A549 (cell line): ENCODE results near the gene ATP4A. TPM values are rescaled to one million over a fixed set of nuclear protein-coding genes. Genes with fewer than 3 reads are reported as not detected.

Experiments
- ATAC-seq, 2 experiments: fragments of 200-7000 bp in 1 of 2; fragments of >200 bp in 1 of 2; cut with Nextera tagmentation in 1 of 2; cut with Tn5 transposase in 1 of 2; 3 replicates each; pipeline versions ENCODE4 v1.8.0 to v1.9.1; 2018 to 2020; ENCODE audit warnings: mild to moderate bottlenecking in 1 of 2, moderate library complexity in 1 of 2
- CTCF ChIA-PET: fragments of 300-600 bp; sonication (Branson Sonifier 250); formaldehyde crosslinking; extraction: SDS; loops from one replicate; lab custom pipeline; 2021; ENCODE audit warnings: antibody characterized with exemption, inconsistent platforms; lab: Yijun Ruan, JAX
- POLR2A ChIA-PET: fragments of 350-600 bp; formaldehyde crosslinking; extraction: SDS; loops from one replicate; lab custom pipeline; 2021; ENCODE audit warnings: antibody characterized with exemption, inconsistent platforms; lab: Yijun Ruan, JAX
- DNase-seq, 2 experiments: peaks; one replicate each; pipeline versions ENCODE4 v3.0.0 to v3.0.0-alpha.2; 2011 to 2016; ENCODE audit warnings: low read depth in 1 of 2, low spot score in 1 of 2
- FAIRE-seq: peaks from 2 replicates; lab custom pipeline; 2011; peaks lifted over from hg19 to GRCh38; lab: Jason Lieb, UNC
- H3K27ac ChIP-seq, 2 experiments: fragments of >200 bp; sonication (Bioruptor Twin); formaldehyde crosslinking; 3 replicates each; pipeline ENCODE4 v1.5.1; 2016 to 2017
- H3K4me1 ChIP-seq: fragments of >200 bp; sonication (Bioruptor Twin); formaldehyde crosslinking; 3 replicates; pipeline ENCODE4 v1.6.1; 2016
- H3K4me2 ChIP-seq: fragments of >200 bp; sonication (Bioruptor Twin); formaldehyde crosslinking; 3 replicates; pipeline ENCODE4 v1.6.1; 2016
- H3K4me3 ChIP-seq: fragments of >200 bp; sonication (Bioruptor Twin); formaldehyde crosslinking; 3 replicates; pipeline ENCODE4 v1.5.1; 2016
- H3K9me3 ChIP-seq: fragments of >200 bp; sonication (Bioruptor Twin); formaldehyde crosslinking; 3 replicates; pipeline ENCODE4 v1.6.1; 2016
- EHMT2 ChIP-seq: fragments of 200-600 bp; sonication (generic); IDR thresholded peaks from 2 replicates; pipeline ENCODE4 v1.6.1; 2016; ENCODE audit warnings: antibody characterized with exemption, low read depth, mild to moderate bottlenecking, moderate library complexity
- FOSB ChIP-seq: fragments of 250-450 bp; sonication (Bioruptor Pico); IDR thresholded peaks from 2 replicates; pipeline ENCODE4 v1.5.0; 2020; ENCODE audit warnings: mild to moderate bottlenecking, moderate library complexity
- FOSL2 ChIP-seq, 2 experiments: fragments of 450-650 bp in 1 of 2; fragments of >200 bp in 1 of 2; sonication (Bioruptor Twin) in 1 of 2; formaldehyde crosslinking; IDR thresholded peaks; 2 replicates each; pipeline versions ENCODE4 v1.5.0 to v1.6.1; 2016 to 2020; ENCODE audit warnings: mild to moderate bottlenecking in 1 of 2, moderate library complexity in 1 of 2
- GATA3 ChIP-seq: IDR thresholded peaks from 2 replicates; pipeline ENCODE4 v1.6.1; 2012; ENCODE audit warnings: borderline replicate concordance
- HDAC2 ChIP-seq: fragments of 200-600 bp; sonication (generic); IDR thresholded peaks from 2 replicates; pipeline ENCODE4 v1.6.1; 2016
- KDM5A ChIP-seq: fragments of 200-600 bp; sonication (generic); IDR thresholded peaks from 2 replicates; pipeline ENCODE4 v1.6.1; 2016; ENCODE audit warnings: antibody characterized with exemption, mild to moderate bottlenecking
- NFE2L2 ChIP-seq: fragments of 150-350 bp; conservative IDR thresholded peaks from 2 replicates; pipeline ENCODE4 v1.6.1; 2014; ENCODE audit warnings: low read length
- NPAS2 ChIP-seq: fragments of 250-450 bp; sonication (Bioruptor Pico); IDR thresholded peaks from 2 replicates; pipeline ENCODE4 v1.8.0; 2022; ENCODE audit warnings: mild to moderate bottlenecking, moderate library complexity, borderline replicate concordance
- NR3C1 ChIP-seq: fragments of >200 bp; sonication (Bioruptor Twin); formaldehyde crosslinking; IDR thresholded peaks from 3 replicates; pipeline ENCODE4 v1.6.1; 2017
- POLR2AphosphoS2 ChIP-seq: conservative IDR thresholded peaks from 2 replicates; pipeline ENCODE4 v1.6.1; 2012; ENCODE audit warnings: low read length, improper control_type of control experiment, inconsistent platforms
- RNF2 ChIP-seq: fragments of 200-600 bp; sonication (generic); IDR thresholded peaks from 2 replicates; pipeline ENCODE4 v1.6.1; 2016; ENCODE audit warnings: low read depth, mild to moderate bottlenecking, antibody characterized with exemption, moderate library complexity, borderline replicate concordance
- TP53 ChIP-seq: fragments of 250-450 bp; sonication (Bioruptor Pico); IDR thresholded peaks from 2 replicates; pipeline ENCODE4 v1.5.0; 2021; ENCODE audit warnings: mild to moderate bottlenecking, moderate library complexity
- WGBS: methylation state at CpG from one replicate; pipeline ENCODE4 v1.1.6; 2017; ENCODE audit errors: missing lambda C conversion rate; 5-methylcytosine and 5-hydroxymethylcytosine counted together
- polyA plus RNA-seq, 4 experiments: library from polyadenylated mRNA; depleted of rRNA in 3 of 4; stranded (reverse); fragments of >200 nt; fragmentation: RNase III in 1 of 4; extraction: RNeasy Plus Mini Kit Qiagen cat#74134 plus additional on column Dnase treatment in 1 of 4; gene quantifications; 2 replicates in 3 of 4; 3 replicates in 1 of 4; pipeline ENCODE4 v1.2.3, GENCODE V29; 2011 to 2017
- TF ChIP-seq, protein P1 (sequence below): fragments of 450-650 bp; IDR thresholded peaks from 2 replicates; pipeline ENCODE4 v1.6.1; 2014; ENCODE audit warnings: antibody characterized with exemption
- TF ChIP-seq, protein P2 (sequence below): IDR thresholded peaks from 2 replicates; pipeline ENCODE4 v1.6.1; 2012; ENCODE audit warnings: low read depth, borderline replicate concordance
- TF ChIP-seq, protein P3 (sequence below): fragments of >200 bp; sonication (Bioruptor Twin); formaldehyde crosslinking; IDR thresholded peaks from 3 replicates; pipeline ENCODE4 v1.5.1; 2016
- TF ChIP-seq, protein P4 (sequence below): fragments of >200 bp; sonication (Bioruptor Twin); formaldehyde crosslinking; IDR thresholded peaks from 2 replicates; pipeline ENCODE4 v1.6.1; 2016
- TF ChIP-seq, protein P5 (sequence below): fragments of 200-600 bp; sonication (generic); IDR thresholded peaks from 2 replicates; pipeline ENCODE4 v1.6.1; 2016; ENCODE audit warnings: antibody characterized with exemption, mild to moderate bottlenecking, moderate library complexity
- TF ChIP-seq, protein P6 (sequence below): fragments of >200 bp; sonication (Bioruptor Twin); formaldehyde crosslinking; IDR thresholded peaks from 3 replicates; pipeline ENCODE4 v1.6.1; 2016
- TF ChIP-seq, protein P7 (sequence below): fragments of 250-450 bp; sonication (Bioruptor Pico); IDR thresholded peaks from 2 replicates; pipeline ENCODE4 v1.5.0; 2021; ENCODE audit warnings: mild to moderate bottlenecking, moderate library complexity, borderline replicate concordance

Gene ATP4A
- polyA plus RNA-seq, 2 of the 4 experiments (the other 2 are of a cell fraction): not detected

DNA sequence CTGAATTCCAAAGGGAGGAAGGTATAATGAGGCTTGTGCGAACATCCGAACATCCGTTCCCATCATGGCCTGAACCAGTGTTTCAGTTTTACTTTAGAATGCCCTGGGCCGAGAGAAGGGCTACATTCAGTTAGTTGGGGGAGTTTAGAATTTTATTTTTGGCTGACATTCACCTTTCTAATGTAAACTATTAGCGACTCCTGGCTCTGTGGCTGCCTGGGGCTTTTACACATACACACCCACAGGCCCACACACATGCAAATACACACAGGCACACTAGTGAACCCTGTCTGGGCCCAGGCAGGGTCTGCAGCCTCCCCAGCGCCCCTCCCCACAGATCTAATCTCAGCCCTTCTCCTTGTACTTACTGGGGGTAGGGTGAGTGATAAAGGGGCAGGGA lies 24.1 kb downstream of the ATP4A start:
- no peak overlapping the region for H3K4me3 ChIP-seq
- DNase-seq: no peak
- H3K4me2 ChIP-seq: no peak overlapping the region
- CTCF ChIA-PET: interaction anchor here (1.5 to 4.6 kb wide), 4 partner anchors 10 to 187 kb away, joined by 4 to 31 read pairs (median 7); no protein-coding TSS in a partner anchor
- FAIRE-seq: no peak
- TF ChIP-seq EHMT2 (no peak), NR3C1 (no peak), RNF2 (no peak), FOSB (CRISPR knock-in tag) (no peak), TP53 (CRISPR knock-in tag) (no peak), NPAS2 (no peak), NFE2L2 (no peak), HDAC2 (no peak), KDM5A (no peak), GATA3 (no peak), FOSL2 (IDR thresholded peaks at IDR 0.05) (no peak), FOSL2 (CRISPR knock-in tag; IDR thresholded peaks at IDR 0.05) (no peak), POLR2AphosphoS2 (no peak)
- TF ChIP-seq, protein P1, sequence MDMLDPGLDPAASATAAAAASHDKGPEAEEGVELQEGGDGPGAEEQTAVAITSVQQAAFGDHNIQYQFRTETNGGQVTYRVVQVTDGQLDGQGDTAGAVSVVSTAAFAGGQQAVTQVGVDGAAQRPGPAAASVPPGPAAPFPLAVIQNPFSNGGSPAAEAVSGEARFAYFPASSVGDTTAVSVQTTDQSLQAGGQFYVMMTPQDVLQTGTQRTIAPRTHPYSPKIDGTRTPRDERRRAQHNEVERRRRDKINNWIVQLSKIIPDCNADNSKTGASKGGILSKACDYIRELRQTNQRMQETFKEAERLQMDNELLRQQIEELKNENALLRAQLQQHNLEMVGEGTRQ: no peak
- TF ChIP-seq, protein P2, sequence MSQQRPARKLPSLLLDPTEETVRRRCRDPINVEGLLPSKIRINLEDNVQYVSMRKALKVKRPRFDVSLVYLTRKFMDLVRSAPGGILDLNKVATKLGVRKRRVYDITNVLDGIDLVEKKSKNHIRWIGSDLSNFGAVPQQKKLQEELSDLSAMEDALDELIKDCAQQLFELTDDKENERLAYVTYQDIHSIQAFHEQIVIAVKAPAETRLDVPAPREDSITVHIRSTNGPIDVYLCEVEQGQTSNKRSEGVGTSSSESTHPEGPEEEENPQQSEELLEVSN: no peak
- TF ChIP-seq, protein P3, sequence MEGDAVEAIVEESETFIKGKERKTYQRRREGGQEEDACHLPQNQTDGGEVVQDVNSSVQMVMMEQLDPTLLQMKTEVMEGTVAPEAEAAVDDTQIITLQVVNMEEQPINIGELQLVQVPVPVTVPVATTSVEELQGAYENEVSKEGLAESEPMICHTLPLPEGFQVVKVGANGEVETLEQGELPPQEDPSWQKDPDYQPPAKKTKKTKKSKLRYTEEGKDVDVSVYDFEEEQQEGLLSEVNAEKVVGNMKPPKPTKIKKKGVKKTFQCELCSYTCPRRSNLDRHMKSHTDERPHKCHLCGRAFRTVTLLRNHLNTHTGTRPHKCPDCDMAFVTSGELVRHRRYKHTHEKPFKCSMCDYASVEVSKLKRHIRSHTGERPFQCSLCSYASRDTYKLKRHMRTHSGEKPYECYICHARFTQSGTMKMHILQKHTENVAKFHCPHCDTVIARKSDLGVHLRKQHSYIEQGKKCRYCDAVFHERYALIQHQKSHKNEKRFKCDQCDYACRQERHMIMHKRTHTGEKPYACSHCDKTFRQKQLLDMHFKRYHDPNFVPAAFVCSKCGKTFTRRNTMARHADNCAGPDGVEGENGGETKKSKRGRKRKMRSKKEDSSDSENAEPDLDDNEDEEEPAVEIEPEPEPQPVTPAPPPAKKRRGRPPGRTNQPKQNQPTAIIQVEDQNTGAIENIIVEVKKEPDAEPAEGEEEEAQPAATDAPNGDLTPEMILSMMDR: no peak
- TF ChIP-seq, protein P4, sequence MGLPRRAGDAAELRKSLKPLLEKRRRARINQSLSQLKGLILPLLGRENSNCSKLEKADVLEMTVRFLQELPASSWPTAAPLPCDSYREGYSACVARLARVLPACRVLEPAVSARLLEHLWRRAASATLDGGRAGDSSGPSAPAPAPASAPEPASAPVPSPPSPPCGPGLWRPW: no peak
- TF ChIP-seq, protein P5, sequence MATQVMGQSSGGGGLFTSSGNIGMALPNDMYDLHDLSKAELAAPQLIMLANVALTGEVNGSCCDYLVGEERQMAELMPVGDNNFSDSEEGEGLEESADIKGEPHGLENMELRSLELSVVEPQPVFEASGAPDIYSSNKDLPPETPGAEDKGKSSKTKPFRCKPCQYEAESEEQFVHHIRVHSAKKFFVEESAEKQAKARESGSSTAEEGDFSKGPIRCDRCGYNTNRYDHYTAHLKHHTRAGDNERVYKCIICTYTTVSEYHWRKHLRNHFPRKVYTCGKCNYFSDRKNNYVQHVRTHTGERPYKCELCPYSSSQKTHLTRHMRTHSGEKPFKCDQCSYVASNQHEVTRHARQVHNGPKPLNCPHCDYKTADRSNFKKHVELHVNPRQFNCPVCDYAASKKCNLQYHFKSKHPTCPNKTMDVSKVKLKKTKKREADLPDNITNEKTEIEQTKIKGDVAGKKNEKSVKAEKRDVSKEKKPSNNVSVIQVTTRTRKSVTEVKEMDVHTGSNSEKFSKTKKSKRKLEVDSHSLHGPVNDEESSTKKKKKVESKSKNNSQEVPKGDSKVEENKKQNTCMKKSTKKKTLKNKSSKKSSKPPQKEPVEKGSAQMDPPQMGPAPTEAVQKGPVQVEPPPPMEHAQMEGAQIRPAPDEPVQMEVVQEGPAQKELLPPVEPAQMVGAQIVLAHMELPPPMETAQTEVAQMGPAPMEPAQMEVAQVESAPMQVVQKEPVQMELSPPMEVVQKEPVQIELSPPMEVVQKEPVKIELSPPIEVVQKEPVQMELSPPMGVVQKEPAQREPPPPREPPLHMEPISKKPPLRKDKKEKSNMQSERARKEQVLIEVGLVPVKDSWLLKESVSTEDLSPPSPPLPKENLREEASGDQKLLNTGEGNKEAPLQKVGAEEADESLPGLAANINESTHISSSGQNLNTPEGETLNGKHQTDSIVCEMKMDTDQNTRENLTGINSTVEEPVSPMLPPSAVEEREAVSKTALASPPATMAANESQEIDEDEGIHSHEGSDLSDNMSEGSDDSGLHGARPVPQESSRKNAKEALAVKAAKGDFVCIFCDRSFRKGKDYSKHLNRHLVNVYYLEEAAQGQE: no peak
- TF ChIP-seq, protein P6, sequence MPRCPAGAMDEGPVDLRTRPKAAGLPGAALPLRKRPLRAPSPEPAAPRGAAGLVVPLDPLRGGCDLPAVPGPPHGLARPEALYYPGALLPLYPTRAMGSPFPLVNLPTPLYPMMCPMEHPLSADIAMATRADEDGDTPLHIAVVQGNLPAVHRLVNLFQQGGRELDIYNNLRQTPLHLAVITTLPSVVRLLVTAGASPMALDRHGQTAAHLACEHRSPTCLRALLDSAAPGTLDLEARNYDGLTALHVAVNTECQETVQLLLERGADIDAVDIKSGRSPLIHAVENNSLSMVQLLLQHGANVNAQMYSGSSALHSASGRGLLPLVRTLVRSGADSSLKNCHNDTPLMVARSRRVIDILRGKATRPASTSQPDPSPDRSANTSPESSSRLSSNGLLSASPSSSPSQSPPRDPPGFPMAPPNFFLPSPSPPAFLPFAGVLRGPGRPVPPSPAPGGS: no peak
- TF ChIP-seq, protein P7, sequence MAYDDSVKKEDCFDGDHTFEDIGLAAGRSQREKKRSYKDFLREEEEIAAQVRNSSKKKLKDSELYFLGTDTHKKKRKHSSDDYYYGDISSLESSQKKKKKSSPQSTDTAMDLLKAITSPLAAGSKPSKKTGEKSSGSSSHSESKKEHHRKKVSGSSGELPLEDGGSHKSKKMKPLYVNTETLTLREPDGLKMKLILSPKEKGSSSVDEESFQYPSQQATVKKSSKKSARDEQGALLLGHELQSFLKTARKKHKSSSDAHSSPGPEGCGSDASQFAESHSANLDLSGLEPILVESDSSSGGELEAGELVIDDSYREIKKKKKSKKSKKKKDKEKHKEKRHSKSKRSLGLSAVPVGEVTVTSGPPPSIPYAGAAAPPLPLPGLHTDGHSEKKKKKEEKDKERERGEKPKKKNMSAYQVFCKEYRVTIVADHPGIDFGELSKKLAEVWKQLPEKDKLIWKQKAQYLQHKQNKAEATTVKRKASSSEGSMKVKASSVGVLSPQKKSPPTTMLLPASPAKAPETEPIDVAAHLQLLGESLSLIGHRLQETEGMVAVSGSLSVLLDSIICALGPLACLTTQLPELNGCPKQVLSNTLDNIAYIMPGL (CRISPR knock-in tag): no peak
- no peaks in the 10 kb centered on the region for H3K9me3 ChIP-seq
- H3K4me1 ChIP-seq: peaks cover 5% of the 10 kb centered on the region
- ATAC-seq: no peak
- no peak overlapping the region for H3K27ac ChIP-seq
- POLR2A ChIA-PET: interaction anchor here (1.3 kb wide), 1 partner anchor 29 kb away, joined by 3 read pairs; no protein-coding TSS in a partner anchor
- WGBS: 82% methylated on average over 6 of the region's 6 CpGs
